Measurements from ENCODE around the gene WBP2.

Gene WBP2

DNA sequence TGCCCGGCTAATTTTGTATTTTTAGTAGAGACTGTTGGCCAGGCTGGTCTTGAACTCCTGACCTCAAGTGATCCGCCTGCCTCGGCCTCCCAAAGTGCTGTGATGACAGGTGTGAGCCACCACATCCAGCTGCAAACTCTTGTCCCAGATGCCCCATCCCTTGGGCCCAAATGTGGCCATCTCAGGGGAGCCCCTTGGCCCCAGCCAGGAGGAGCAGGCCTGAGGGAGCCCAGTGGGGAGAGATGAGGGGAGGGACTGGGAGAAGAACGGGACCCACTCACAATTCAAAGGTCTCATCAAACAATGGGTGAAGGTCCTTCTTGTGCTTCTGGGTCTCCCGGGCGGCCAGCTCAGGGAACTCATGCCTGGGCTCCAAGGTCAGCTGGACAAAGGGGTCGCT, 25.4 kb downstream of the WBP2 start:
- TF ChIP-seq, protein P1, sequence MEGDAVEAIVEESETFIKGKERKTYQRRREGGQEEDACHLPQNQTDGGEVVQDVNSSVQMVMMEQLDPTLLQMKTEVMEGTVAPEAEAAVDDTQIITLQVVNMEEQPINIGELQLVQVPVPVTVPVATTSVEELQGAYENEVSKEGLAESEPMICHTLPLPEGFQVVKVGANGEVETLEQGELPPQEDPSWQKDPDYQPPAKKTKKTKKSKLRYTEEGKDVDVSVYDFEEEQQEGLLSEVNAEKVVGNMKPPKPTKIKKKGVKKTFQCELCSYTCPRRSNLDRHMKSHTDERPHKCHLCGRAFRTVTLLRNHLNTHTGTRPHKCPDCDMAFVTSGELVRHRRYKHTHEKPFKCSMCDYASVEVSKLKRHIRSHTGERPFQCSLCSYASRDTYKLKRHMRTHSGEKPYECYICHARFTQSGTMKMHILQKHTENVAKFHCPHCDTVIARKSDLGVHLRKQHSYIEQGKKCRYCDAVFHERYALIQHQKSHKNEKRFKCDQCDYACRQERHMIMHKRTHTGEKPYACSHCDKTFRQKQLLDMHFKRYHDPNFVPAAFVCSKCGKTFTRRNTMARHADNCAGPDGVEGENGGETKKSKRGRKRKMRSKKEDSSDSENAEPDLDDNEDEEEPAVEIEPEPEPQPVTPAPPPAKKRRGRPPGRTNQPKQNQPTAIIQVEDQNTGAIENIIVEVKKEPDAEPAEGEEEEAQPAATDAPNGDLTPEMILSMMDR (IDR thresholded peaks at IDR 0.05; ENCODE audit: low read length), result no peak
- TF ChIP-seq EZH2 (optimal IDR thresholded peaks at IDR 0.05; ENCODE audit: low read depth, low read length) (no peak), EZH2phosphoT487 (IDR thresholded peaks at IDR 0.05; ENCODE audit: low read length) (no peak)
- H3K4me2 ChIP-seq (ENCODE audit: low read depth, low read length), result no peak overlapping the region
- H3K4me3 ChIP-seq (ENCODE audit: low read length), result no peak overlapping the region
- no peaks in the 10 kb centered on the region for H3K9me3 ChIP-seq (replicated peaks; ENCODE audit: insufficient read depth, low read length)
- H3K36me3 ChIP-seq (replicated peaks; ENCODE audit: insufficient read depth, low read length), result no peaks in the 10 kb centered on the region
- H3K27ac ChIP-seq (ENCODE audit: low read length), result no peak overlapping the region
- no peaks in the 10 kb centered on the region for H3K27me3 ChIP-seq (replicated peaks; ENCODE audit: insufficient read depth, low read length)
- no peak for DNase-seq
- H3K9me2 ChIP-seq (replicated peaks; ENCODE audit: insufficient read depth, low read length), result no peaks in the 10 kb centered on the region
- no peaks in the 10 kb centered on the region for H3F3A ChIP-seq (ENCODE audit: insufficient read depth, low read length)
- no peaks in the 10 kb centered on the region for H3K79me2 ChIP-seq (ENCODE audit: low read length)
- H2AFZ ChIP-seq (ENCODE audit: low read length), result no peak overlapping the region
- H3K9ac ChIP-seq (ENCODE audit: low read length), result no peak overlapping the region
- H3K4me1 ChIP-seq (ENCODE audit: low read length), result no peaks in the 10 kb centered on the region
- H4K20me1 ChIP-seq (ENCODE audit: insufficient read depth, low read length), result no peaks in the 10 kb centered on the region

DNA sequence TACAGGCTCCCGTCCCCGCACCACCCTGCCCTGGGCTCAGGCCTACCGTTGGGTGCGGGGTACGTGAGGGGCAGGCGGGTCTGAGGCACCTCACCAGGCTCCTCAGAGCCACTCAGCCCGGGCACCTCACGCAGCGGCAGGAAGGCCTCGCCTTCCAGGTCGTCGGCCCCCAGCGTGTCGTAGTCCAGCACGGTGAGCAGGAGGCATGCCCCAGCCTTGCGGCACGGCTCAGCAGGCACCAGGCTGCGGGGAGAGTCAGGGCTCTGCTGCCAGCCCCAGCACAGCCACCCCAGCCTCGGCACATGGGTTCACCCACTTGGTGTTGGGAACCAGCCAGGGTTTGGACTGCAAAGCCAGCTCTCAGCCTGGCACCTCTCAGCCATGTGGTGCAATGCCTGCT, 26.4 kb downstream of the WBP2 start:
- H3K9me3 ChIP-seq (replicated peaks; ENCODE audit: insufficient read depth, low read length), result no peaks in the 10 kb centered on the region
- H3K4me2 ChIP-seq (ENCODE audit: low read depth, low read length), result no peak overlapping the region
- no peaks in the 10 kb centered on the region for H3K36me3 ChIP-seq (replicated peaks; ENCODE audit: insufficient read depth, low read length)
- no peak overlapping the region for H3K27ac ChIP-seq (ENCODE audit: low read length)
- no peak overlapping the region for H2AFZ ChIP-seq (ENCODE audit: low read length)
- no peaks in the 10 kb centered on the region for H3K4me1 ChIP-seq (ENCODE audit: low read length)
- H3K9ac ChIP-seq (ENCODE audit: low read length), result no peak overlapping the region
- H3K9me2 ChIP-seq (replicated peaks; ENCODE audit: insufficient read depth, low read length), result no peaks in the 10 kb centered on the region
- no peaks in the 10 kb centered on the region for H4K20me1 ChIP-seq (ENCODE audit: insufficient read depth, low read length)
- H3K27me3 ChIP-seq (replicated peaks; ENCODE audit: insufficient read depth, low read length), result no peaks in the 10 kb centered on the region
- H3F3A ChIP-seq (ENCODE audit: insufficient read depth, low read length), result no peaks in the 10 kb centered on the region
- no peak overlapping the region for H3K4me3 ChIP-seq (ENCODE audit: low read length)
- DNase-seq, result no peak
- H3K79me2 ChIP-seq (ENCODE audit: low read length), result no peaks in the 10 kb centered on the region
- TF ChIP-seq EZH2phosphoT487 (IDR thresholded peaks at IDR 0.05; ENCODE audit: low read length) (no peak), EZH2 (optimal IDR thresholded peaks at IDR 0.05; ENCODE audit: low read depth, low read length) (no peak)
- TF ChIP-seq, protein P1 (IDR thresholded peaks at IDR 0.05; ENCODE audit: low read length), result no peak

DNA sequence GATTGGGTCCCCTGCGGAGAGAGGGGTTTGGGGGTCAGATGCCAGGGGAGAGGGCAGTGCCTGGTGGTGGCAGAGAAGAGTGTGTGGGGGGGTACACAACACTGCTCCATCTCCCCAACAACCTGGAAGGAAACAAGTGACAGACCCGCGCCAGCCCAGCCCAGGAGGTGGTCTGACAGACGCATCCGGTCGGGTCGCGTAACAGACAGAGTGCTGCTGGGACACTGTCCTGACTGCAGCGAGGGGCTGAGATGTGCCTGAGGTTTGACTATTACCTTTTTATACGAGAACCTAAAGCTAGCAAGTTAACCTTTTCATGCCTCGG, 27.1 kb downstream of the WBP2 start:
- no peaks in the 10 kb centered on the region for H3K4me1 ChIP-seq (ENCODE audit: low read length)
- H3K9ac ChIP-seq (ENCODE audit: low read length), result peak overlapping the region; percentile 13; the same call in 1 of the 2 replicates
- H3K27me3 ChIP-seq (replicated peaks; ENCODE audit: insufficient read depth, low read length), result no peaks in the 10 kb centered on the region
- no peaks in the 10 kb centered on the region for H3K9me3 ChIP-seq (replicated peaks; ENCODE audit: insufficient read depth, low read length)
- H3K79me2 ChIP-seq (ENCODE audit: low read length), result no peaks in the 10 kb centered on the region
- no peaks in the 10 kb centered on the region for H3F3A ChIP-seq (ENCODE audit: insufficient read depth, low read length)
- DNase-seq, result no peak
- no peaks in the 10 kb centered on the region for H3K36me3 ChIP-seq (replicated peaks; ENCODE audit: insufficient read depth, low read length)
- no peak overlapping the region for H3K4me3 ChIP-seq (ENCODE audit: low read length)
- H3K4me2 ChIP-seq (ENCODE audit: low read depth, low read length), result peak overlapping the region; percentile 54; the same call in 1 of the 2 replicates
- TF ChIP-seq, protein P1 (IDR thresholded peaks at IDR 0.05; ENCODE audit: low read length), result no peak
- TF ChIP-seq EZH2 (optimal IDR thresholded peaks at IDR 0.05; ENCODE audit: low read depth, low read length) (no peak), EZH2phosphoT487 (IDR thresholded peaks at IDR 0.05; ENCODE audit: low read length) (no peak)
- H2AFZ ChIP-seq (ENCODE audit: low read length), result peak overlapping the region; percentile 53
- H3K9me2 ChIP-seq (replicated peaks; ENCODE audit: insufficient read depth, low read length), result no peaks in the 10 kb centered on the region
- no peaks in the 10 kb centered on the region for H4K20me1 ChIP-seq (ENCODE audit: insufficient read depth, low read length)
- H3K27ac ChIP-seq (ENCODE audit: low read length), result no peak overlapping the region

Data from MM.1S (cell line).